A673 (cell line): ENCODE results near the gene BACE2. TPM values are rescaled to one million over a fixed set of nuclear protein-coding genes. Genes with fewer than 3 reads are reported as not detected.

ENCODE experiments used
- BruUV-seq: library from RNA; stranded (reverse); fragments of 400-500 nt; replicated peaks from 2 replicates; lab custom pipeline; 2021; lab: Mats Ljungman, UMichigan
- CTCF ChIA-PET: fragments of 300-600 bp; sonication (Branson Sonifier 250); formaldehyde crosslinking; loops from one replicate; lab custom pipeline; 2022; ENCODE audit warnings: antibody characterized with exemption; lab: Charles Lee
- POLR2A ChIA-PET: fragments of 300-600 bp; sonication (Branson Sonifier 250); formaldehyde crosslinking; loops from one replicate; lab custom pipeline; 2022; ENCODE audit warnings: antibody characterized with exemption; ENCODE audit not compliant: low non-redundant PET; lab: Charles Lee
- DNase-seq: peaks from one replicate; pipeline ENCODE4 v3.0.0-alpha.2; 2015; ENCODE audit warnings: low spot score
- H3K27ac ChIP-seq: fragments of 200-600 bp; sonication (generic); 2 replicates; pipeline ENCODE4 v1.5.1; 2016; ENCODE audit warnings: mixed run types, low read depth, mild to moderate bottlenecking, mixed read lengths, antibody characterized with exemption, low read length; ENCODE audit not compliant: poor library complexity, severe bottlenecking
- H3K27me3 ChIP-seq: fragments of 200-600 bp; sonication (generic); replicated peaks from 2 replicates; pipeline ENCODE4 v1.6.1; 2017; ENCODE audit warnings: mixed run types, low read depth, mild to moderate bottlenecking, mixed read lengths, antibody characterized with exemption, low read length; ENCODE audit not compliant: insufficient read depth, poor library complexity
- H3K36me3 ChIP-seq: fragments of 200-600 bp; sonication (generic); 2 replicates; pipeline ENCODE4 v1.6.1; 2016; ENCODE audit warnings: mixed run types, mild to moderate bottlenecking, mixed read lengths, antibody characterized with exemption, low read length; ENCODE audit not compliant: insufficient read depth, poor library complexity, severe bottlenecking
- H3K4me1 ChIP-seq: fragments of 200-600 bp; sonication (generic); 2 replicates; pipeline ENCODE4 v1.6.1; 2017; ENCODE audit warnings: mixed run types, mild to moderate bottlenecking, mixed read lengths, antibody characterized with exemption, low read length; ENCODE audit not compliant: insufficient read depth, poor library complexity, severe bottlenecking
- H3K4me3 ChIP-seq: fragments of 200-600 bp; sonication (generic); 2 replicates; pipeline ENCODE4 v1.5.1; 2016; ENCODE audit warnings: low read depth, mixed run types, mild to moderate bottlenecking, mixed read lengths, low read length; ENCODE audit not compliant: poor library complexity, severe bottlenecking
- H3K9me3 ChIP-seq: fragments of 200-600 bp; sonication (generic); 2 replicates; pipeline ENCODE4 v1.6.1; 2016; ENCODE audit warnings: mixed run types, low read depth, mild to moderate bottlenecking, mixed read lengths, antibody characterized with exemption, low read length; ENCODE audit not compliant: poor library complexity, severe bottlenecking
- CTCF ChIP-seq: fragments of 300-800, 200-600 bp; sonication (generic); conservative IDR thresholded peaks from 2 replicates; pipeline ENCODE4 v1.5.1; 2017; ENCODE audit warnings: low read depth, mild to moderate bottlenecking, antibody characterized with exemption, low read length, moderate library complexity, mixed read lengths
- EZH2 ChIP-seq: fragments of 200-600 bp; sonication (generic); IDR thresholded peaks from 2 replicates; pipeline ENCODE4 v1.6.1; 2017; ENCODE audit warnings: borderline replicate concordance, low read depth, mild to moderate bottlenecking, mixed read lengths, antibody characterized with exemption, low read length; ENCODE audit not compliant: poor library complexity, severe bottlenecking
- intact Hi-C: fragments of 100-400 bp; cut with micrococcal nuclease; formaldehyde crosslinking; loops from one replicate; pipeline ENCODE4 v1.10.0; 2022; ENCODE audit not compliant: unreplicated experiment
- microRNA-seq: library from miRNA; unstranded; fragments of <30 nt; microRNA quantifications from one replicate; pipeline ENCODE4 v1.2.0, GENCODE V29; 2021
- total RNA-seq: library from RNA; stranded (reverse); gene quantifications from 2 replicates; pipeline ENCODE4 v1.2.3, GENCODE V29; 2021

Gene BACE2
- total RNA-seq, 1 experiment from 2014 or later, result 6.9 TPM

- Histone ChIP-seq H3K27me3 (no peaks in the 10 kb centered on the region), H3K36me3 (no peaks in the 10 kb centered on the region), H3K4me3 (no peak overlapping the region), H3K9me3 (no peaks in the 10 kb centered on the region), H3K4me1 (no peaks in the 10 kb centered on the region), H3K27ac (no peak overlapping the region)
- ChIA-PET CTCF (interaction anchor here (0.5 kb wide), 1 partner anchor 288 kb away, joined by 3 read pairs; no protein-coding TSS in a partner anchor), POLR2A (no interaction called here)
- DNase-seq, result no peak
- no peak for TF ChIP-seq CTCF
- no peak for TF ChIP-seq EZH2
- intact Hi-C loops, result no loop called here
- BruUV-seq, result no TSS peak
Observed at GRCh38 chr21:41328660-41329607, 161.0 kb downstream of the BACE2 start.

Small RNA genes lying within 50 kb of the gene (microRNA-seq; reads per million reads assigned to microRNA genes)
- not detected for gene MIR3197

Other genes starting within 250 kb of the BACE2 start
- gene FAM3B, start 148.6 kb downstream of the BACE2 start, total RNA-seq, result not detected in 2 replicates
- gene MX2, start 193.9 kb downstream of the BACE2 start, total RNA-seq, result not detected in 2 replicates